Body of pancreas (tissue), 4 donors: ENCODE measurements around the gene WDR73. TPM values are rescaled to one million over a fixed set of nuclear protein-coding genes. Genes with fewer than 3 reads are reported as not detected.

Source experiments
- ATAC-seq: fragments of 150-250 bp; one replicate; pipeline ENCODE4 v1.9.1; 2016
- DNase-seq, 4 donors: peaks; one replicate each; pipeline ENCODE4 v3.0.0-alpha.2; 2019
- H3K27ac ChIP-seq, 4 donors: fragments of 200-600 bp; sonication (generic); 1 replicate in 3 of 4; 2 replicates in 1 of 4; pipeline versions ENCODE4 v1.5.1 to v1.6.1; 2016 to 2019; ENCODE audit warnings: mild to moderate bottlenecking in 1 of 4, mixed read lengths in 1 of 4, moderate library complexity in 1 of 4
- H3K27me3 ChIP-seq, 2 donors: fragments of 200-600 bp; sonication (generic); one replicate each; pipeline ENCODE4 v1.6.0; 2016; ENCODE audit warnings: mild to moderate bottlenecking in 1 of 2
- H3K36me3 ChIP-seq, 2 donors: fragments of 200-600 bp; sonication (generic); replicated peaks in 1 of 2; 2 replicates each; pipeline ENCODE4 v1.5.1; 2016; ENCODE audit warnings: low read depth in 2 of 2; ENCODE audit not compliant: insufficient read depth in 1 of 2
- H3K4me1 ChIP-seq: fragments of 200-600 bp; sonication (generic); one replicate; pipeline ENCODE4 v1.6.0; 2016
- H3K4me3 ChIP-seq, 2 donors: fragments of 200-600 bp; sonication (generic); 1 replicate in 1 of 2; 2 replicates in 1 of 2; pipeline ENCODE4 v1.5.1; 2016 to 2019
- H3K9me3 ChIP-seq, 3 donors: fragments of 200-600 bp; sonication (generic); 1 replicate in 2 of 3; 2 replicates in 1 of 3; pipeline ENCODE4 v1.5.1; 2016
- POLR2A ChIP-seq, 3 donors: fragments of 450-650 bp; IDR thresholded peaks; one replicate each; pipeline ENCODE4 v1.6.1; 2016; ENCODE audit warnings: antibody characterized with exemption in 3 of 3, mild to moderate bottlenecking in 2 of 3
- WGBS, 2 donors: methylation state at CpG; one replicate each; pipeline ENCODE4 v1.1.5; 2017; 5-methylcytosine and 5-hydroxymethylcytosine counted together
- intact Hi-C: fragments of 100-400 bp; cut with DNase I; formaldehyde crosslinking; loops from one replicate; pipeline ENCODE4 v1.15.1; 2023
- total RNA-seq, 2 donors: library from RNA; depleted of rRNA; stranded (reverse); fragments of >200 nt; gene quantifications; one replicate each; pipeline ENCODE4 v1.1.0, GENCODE V29; 2016
- TF ChIP-seq, protein P1 (sequence below), 7 experiments: fragments of 450-650 bp in 4 of 7; fragments of 200-600 bp in 3 of 7; sonication (generic) in 3 of 7; IDR thresholded peaks; one replicate each; pipeline ENCODE4 v1.5.1; 2016 to 2019; ENCODE audit warnings: antibody characterized with exemption in 7 of 7

The WDR73 gene
- total RNA-seq, 2 donors from 2014 or later, result 21.1 to 25.4 TPM

DNA sequence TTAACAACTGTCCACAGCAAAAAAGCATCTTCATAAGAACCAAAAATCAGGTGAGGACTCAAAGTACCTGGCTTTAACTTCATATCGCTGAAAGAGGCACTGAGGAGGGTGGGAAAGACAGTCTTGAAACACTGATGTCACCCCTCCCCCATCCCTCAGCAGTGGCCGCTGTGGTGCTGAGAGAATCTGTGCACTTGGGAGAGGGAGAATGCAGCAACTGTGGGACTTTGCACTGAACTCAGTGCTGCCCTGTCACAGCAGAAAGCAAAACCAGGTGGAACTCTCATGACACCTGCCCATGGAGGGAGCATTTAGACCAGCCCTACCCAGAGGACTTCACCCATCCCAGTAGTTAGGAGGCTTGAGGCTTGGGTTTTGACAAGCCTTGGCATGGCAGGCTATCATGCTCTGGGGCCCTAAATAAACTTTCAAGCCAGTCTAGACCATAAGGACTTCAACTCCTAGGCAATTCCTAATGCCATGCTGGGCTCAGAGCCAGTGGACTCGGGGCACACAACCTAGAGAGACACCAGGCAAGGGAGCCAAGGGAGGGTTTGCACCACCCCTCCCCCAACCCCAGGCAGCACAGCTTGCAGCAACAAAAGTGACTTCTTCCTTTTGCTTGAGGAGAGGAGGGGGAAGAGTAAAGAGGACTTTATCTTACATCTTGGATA, 59.3 kb downstream of the WDR73 start:
- intact Hi-C loops, result loop anchor here (10.0 kb wide), 2 partner anchors 50 to 330 kb away; no protein-coding TSS in a partner anchor
- Histone ChIP-seq H3K36me3 (no peaks in the 10 kb centered on the region), H3K4me1 (peaks cover 1% of the 10 kb centered on the region), H3K4me3 (no peak overlapping the region), H3K27ac (no peak overlapping the region), H3K9me3 (no peaks in the 10 kb centered on the region), H3K27me3 (no peaks in the 10 kb centered on the region)
- TF ChIP-seq, protein P1, sequence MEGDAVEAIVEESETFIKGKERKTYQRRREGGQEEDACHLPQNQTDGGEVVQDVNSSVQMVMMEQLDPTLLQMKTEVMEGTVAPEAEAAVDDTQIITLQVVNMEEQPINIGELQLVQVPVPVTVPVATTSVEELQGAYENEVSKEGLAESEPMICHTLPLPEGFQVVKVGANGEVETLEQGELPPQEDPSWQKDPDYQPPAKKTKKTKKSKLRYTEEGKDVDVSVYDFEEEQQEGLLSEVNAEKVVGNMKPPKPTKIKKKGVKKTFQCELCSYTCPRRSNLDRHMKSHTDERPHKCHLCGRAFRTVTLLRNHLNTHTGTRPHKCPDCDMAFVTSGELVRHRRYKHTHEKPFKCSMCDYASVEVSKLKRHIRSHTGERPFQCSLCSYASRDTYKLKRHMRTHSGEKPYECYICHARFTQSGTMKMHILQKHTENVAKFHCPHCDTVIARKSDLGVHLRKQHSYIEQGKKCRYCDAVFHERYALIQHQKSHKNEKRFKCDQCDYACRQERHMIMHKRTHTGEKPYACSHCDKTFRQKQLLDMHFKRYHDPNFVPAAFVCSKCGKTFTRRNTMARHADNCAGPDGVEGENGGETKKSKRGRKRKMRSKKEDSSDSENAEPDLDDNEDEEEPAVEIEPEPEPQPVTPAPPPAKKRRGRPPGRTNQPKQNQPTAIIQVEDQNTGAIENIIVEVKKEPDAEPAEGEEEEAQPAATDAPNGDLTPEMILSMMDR (IDR thresholded peaks at IDR 0.05), result no peak
- no peak for TF ChIP-seq POLR2A (IDR thresholded peaks at IDR 0.05)
- ATAC-seq (no peak), DNase-seq (no peak)
- 60 to 68% methylated on average over 3 of the region's 3 CpGs for WGBS, 2 donors

DNA sequence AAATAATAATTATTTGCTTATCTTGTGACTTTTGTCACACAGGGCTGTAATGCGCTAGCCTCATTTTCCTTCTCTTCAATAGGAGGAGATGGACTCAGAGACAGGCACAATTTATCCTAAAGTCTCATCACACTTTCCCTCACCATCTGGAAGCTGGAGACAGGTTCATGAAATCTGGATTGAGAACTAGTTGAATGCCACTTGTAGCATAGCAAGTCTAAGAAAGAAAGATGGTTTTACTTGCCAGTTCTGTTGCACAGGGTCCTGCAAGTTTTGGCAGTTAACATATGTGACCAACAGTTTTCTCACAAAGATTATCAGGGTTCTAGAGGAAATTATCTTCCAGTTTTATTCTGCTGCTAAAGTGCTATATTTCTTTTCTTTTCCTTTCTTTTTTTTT, 62.3 kb downstream of the WDR73 start:
- ATAC-seq (no peak), DNase-seq (no peak)
- no peaks in the 10 kb centered on the region for H3K36me3 ChIP-seq
- TF ChIP-seq, protein P1 (IDR thresholded peaks at IDR 0.05), result no peak
- no peak for TF ChIP-seq POLR2A (IDR thresholded peaks at IDR 0.05)
- no peak overlapping the region for H3K27ac ChIP-seq
- H3K9me3 ChIP-seq, result no peaks in the 10 kb centered on the region
- 90 to 100% methylated on average over 1 of the region's 1 CpG for WGBS, 2 donors
- intact Hi-C loops, result loop anchor here (10.0 kb wide), 2 partner anchors 53 to 333 kb away; no protein-coding TSS in a partner anchor
- no peak overlapping the region for H3K4me3 ChIP-seq
- H3K4me1 ChIP-seq, result peaks cover 11% of the 10 kb centered on the region
- no peaks in the 10 kb centered on the region for H3K27me3 ChIP-seq

DNA sequence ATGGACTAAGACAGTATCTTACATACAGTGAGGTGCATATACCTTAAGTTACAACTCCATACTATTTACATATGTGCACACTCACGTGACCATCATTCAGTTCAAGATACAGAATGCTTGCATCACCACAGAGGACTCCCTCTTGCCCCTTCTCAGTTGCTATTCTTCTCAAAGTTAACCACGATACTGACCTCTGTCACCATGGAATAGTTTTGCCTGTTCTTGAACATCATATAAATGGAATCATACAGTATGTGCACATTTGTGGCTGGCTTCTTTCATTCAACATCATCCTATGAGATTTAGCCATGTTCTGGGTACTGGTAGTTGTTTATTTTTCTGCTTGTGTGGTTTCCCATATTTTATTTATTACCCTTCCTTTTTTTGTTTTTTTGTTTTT, 63.7 kb downstream of the WDR73 start:
- intact Hi-C loops, result loop anchor here (10.0 kb wide), 2 partner anchors 54 to 334 kb away; no protein-coding TSS in a partner anchor
- no peak overlapping the region for H3K27ac ChIP-seq
- 74 to 78% methylated on average over 2 of the region's 2 CpGs for WGBS, 2 donors
- ATAC-seq (no peak), DNase-seq (no peak)
- no peak for TF ChIP-seq POLR2A (IDR thresholded peaks at IDR 0.05)
- TF ChIP-seq, protein P1 (IDR thresholded peaks at IDR 0.05), result no peak
- no peaks in the 10 kb centered on the region for H3K27me3 ChIP-seq
- H3K4me3 ChIP-seq, result no peak overlapping the region
- peaks cover 11% of the 10 kb centered on the region for H3K4me1 ChIP-seq
- no peaks in the 10 kb centered on the region for H3K36me3 ChIP-seq
- no peaks in the 10 kb centered on the region for H3K9me3 ChIP-seq

Other genes with a start within 250 kb of the WDR73 start
- gene ZSCAN2, start 53.3 kb downstream of the WDR73 start, total RNA-seq, result 10 to 100 TPM; 13.5 TPM
- gene NMB, start 3.9 kb upstream of the WDR73 start, total RNA-seq, result 1 to 10 TPM; 6.3 to 8.8 TPM
- gene SEC11A, start 61.9 kb upstream of the WDR73 start, total RNA-seq, result 10 to 100 TPM; 83.8 to 89.3 TPM
- gene ZNF592, start 94.3 kb upstream of the WDR73 start, total RNA-seq, result 10 to 100 TPM; 14.3 to 20.8 TPM
- 10 to 100 TPM in 1 of 2 donors, 1 to 10 TPM in 1; 7.8 to 15.8 TPM for gene ALPK3, start 163.1 kb upstream of the WDR73 start, total RNA-seq
- gene SLC28A1, start 230.4 kb upstream of the WDR73 start, total RNA-seq, result under 1 TPM in 1 of 2 donors, not detected in 1; 0.26 TPM